NB4 (cell line): ENCODE results near the gene SELENOW.

Experiments used
- CTCF ChIP-seq: IDR thresholded peaks from one replicate; pipeline ENCODE4 v1.5.1; 2012; ENCODE audit warnings: low read depth, low read length
- POLR2A ChIP-seq: IDR thresholded peaks from 2 replicates; pipeline ENCODE4 v1.6.1; 2011; ENCODE audit warnings: mild to moderate bottlenecking; ENCODE audit not compliant: insufficient read length; ENCODE audit errors: extremely low read depth
- TF ChIP-seq, protein P1 (sequence below): IDR thresholded peaks from 2 replicates; pipeline ENCODE4 v1.6.1; 2011; ENCODE audit warnings: low read depth, low read length

- TF ChIP-seq, protein P1, sequence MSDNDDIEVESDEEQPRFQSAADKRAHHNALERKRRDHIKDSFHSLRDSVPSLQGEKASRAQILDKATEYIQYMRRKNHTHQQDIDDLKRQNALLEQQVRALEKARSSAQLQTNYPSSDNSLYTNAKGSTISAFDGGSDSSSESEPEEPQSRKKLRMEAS, result no peak
- TF ChIP-seq CTCF (no peak), POLR2A (no peak)
Measured at GRCh38 chr19:47755762-47756626, 22.5 kb upstream of the SELENOW start.
